Stimulated activated effector memory CD8-positive, alpha-beta T cell treated with anti-CD3 and anti-CD28 coated beads, Interleukin-12 subunit alpha, Interleukin-12 subunit beta, amount 100 ng/mL, for 72 hours (primary cell): Measurements from ENCODE around the gene RP9.
"Not testable (repeated sequence)": the region's sequence is repeated elsewhere in the genome, so short reads cannot be mapped to it uniquely, and the experiment has no call there.

ENCODE experiments used
- ATAC-seq: fragments of 150-1000 bp; cut with Tn5 transposase; 2 replicates; pipeline ENCODE4 v1.10.0; 2021
- DNase-seq, 2 donors: peaks; one replicate each; pipeline ENCODE4 v3.0.0; 2021 to 2022; ENCODE audit warnings: low spot score in 2 of 2
- H3K27ac Mint-ChIP-seq: one replicate; pipeline ENCODE4 v1.8.0; 2022; ENCODE audit warnings: mild to moderate bottlenecking, mixed read lengths
- H3K36me3 Mint-ChIP-seq: one replicate; pipeline ENCODE4 v1.8.0; 2022; ENCODE audit warnings: mild to moderate bottlenecking, mixed read lengths
- H3K4me1 Mint-ChIP-seq: one replicate; pipeline ENCODE4 v1.8.0; 2022; ENCODE audit warnings: mixed read lengths
- H3K4me3 Mint-ChIP-seq: one replicate; pipeline ENCODE4 v1.8.0; 2022; ENCODE audit warnings: mild to moderate bottlenecking, mixed read lengths
- H3K9me3 Mint-ChIP-seq: one replicate; pipeline ENCODE4 v1.8.0; 2022; ENCODE audit warnings: mixed read lengths

Gene RP9

GRCh38 chr7:33118383-33118782 is 9.2 kb upstream of the RP9 start:
- no peak overlapping the region for H3K4me3 Mint-ChIP-seq
- no peak for ATAC-seq
- no peak overlapping the region for H3K27ac Mint-ChIP-seq
- peaks cover 7% of the 10 kb centered on the region for H3K9me3 Mint-ChIP-seq
- no peak for DNase-seq
- H3K4me1 Mint-ChIP-seq = no peaks in the 10 kb centered on the region
- no peaks in the 10 kb centered on the region for H3K36me3 Mint-ChIP-seq

- no peaks in the 10 kb centered on the region for H3K36me3 Mint-ChIP-seq
- no peak for ATAC-seq
- DNase-seq = no peak
- H3K4me3 Mint-ChIP-seq = no peak overlapping the region
- H3K27ac Mint-ChIP-seq = no peak overlapping the region
- H3K9me3 Mint-ChIP-seq = peaks cover 5% of the 10 kb centered on the region
- H3K4me1 Mint-ChIP-seq = no peaks in the 10 kb centered on the region
Measured at GRCh38 chr7:33114976-33115375, 5.8 kb upstream of the RP9 start.

GRCh38 chr7:33111614-33112013 is 2.4 kb upstream of the RP9 start:
- no peak overlapping the region for H3K4me3 Mint-ChIP-seq
- no peaks in the 10 kb centered on the region for H3K36me3 Mint-ChIP-seq
- no peak for ATAC-seq

GRCh38 chr7:33109758-33110238 is 594 bp upstream of the RP9 start:
- H3K4me1 Mint-ChIP-seq = peaks cover 26% of the 10 kb centered on the region
- H3K36me3 Mint-ChIP-seq = no peaks in the 10 kb centered on the region
- peak overlapping the region; percentile 84 for H3K4me3 Mint-ChIP-seq
- ATAC-seq (no peak), DNase-seq (no peak)
- no peak overlapping the region for H3K27ac Mint-ChIP-seq
- H3K9me3 Mint-ChIP-seq = no peaks in the 10 kb centered on the region

More at GRCh38 chr7:33111614-33112013, 2.4 kb upstream of the RP9 start:
- no peaks in the 10 kb centered on the region for H3K9me3 Mint-ChIP-seq
- H3K4me1 Mint-ChIP-seq = peaks cover 20% of the 10 kb centered on the region
- no peak overlapping the region for H3K27ac Mint-ChIP-seq
- no peak for DNase-seq

- Mint-ChIP-seq H3K36me3 (peaks cover 7% of the 10 kb centered on the region), H3K27ac (peak overlapping the region; percentile 81), H3K4me1 (peaks cover 26% of the 10 kb centered on the region), H3K9me3 (no peaks in the 10 kb centered on the region), H3K4me3 (peak overlapping the region; percentile 84)
- ATAC-seq (peak; percentile 11), DNase-seq (peak in 1 of 2 donors; percentile 13)
Measured at GRCh38 chr7:33108554-33109004, 625 bp downstream of the RP9 start.

GRCh38 chr7:33107136-33108066 is 1.8 kb downstream of the RP9 start:
- Mint-ChIP-seq H3K36me3 (peaks cover 19% of the 10 kb centered on the region), H3K9me3 (no peaks in the 10 kb centered on the region), H3K4me3 (peak overlapping the region; percentile 84), H3K27ac (no peak overlapping the region), H3K4me1 (peaks cover 26% of the 10 kb centered on the region)
- DNase-seq = no peak
- ATAC-seq = peak; percentile 37

GRCh38 chr7:33101906-33102305 is 7.3 kb downstream of the RP9 start:
- Mint-ChIP-seq H3K36me3 (peaks cover 73% of the 10 kb centered on the region), H3K9me3 (no peaks in the 10 kb centered on the region), H3K27ac (no peak overlapping the region), H3K4me1 (peaks cover 8% of the 10 kb centered on the region), H3K4me3 (no peak overlapping the region)
- ATAC-seq = no peak
- DNase-seq = no peak

- Mint-ChIP-seq H3K9me3 (no peaks in the 10 kb centered on the region), H3K27ac (peak overlapping the region; percentile 54), H3K36me3 (peaks cover 84% of the 10 kb centered on the region), H3K4me3 (no peak overlapping the region), H3K4me1 (no peaks in the 10 kb centered on the region)
- DNase-seq = no peak
- ATAC-seq = no peak
Measured at GRCh38 chr7:33100770-33101169, 8.4 kb downstream of the RP9 start.

GRCh38 chr7:33099154-33099940 is 9.9 kb downstream of the RP9 start:
- DNase-seq (no peak), ATAC-seq (no peak)
- Mint-ChIP-seq H3K4me1 (no peaks in the 10 kb centered on the region), H3K36me3 (peaks cover 99% of the 10 kb centered on the region), H3K9me3 (no peaks in the 10 kb centered on the region), H3K27ac (no peak overlapping the region), H3K4me3 (no peak overlapping the region)

GRCh38 chr7:33094745-33095275 is 14.4 kb downstream of the RP9 start:
- H3K27ac Mint-ChIP-seq, H3K4me1 Mint-ChIP-seq, H3K9me3 Mint-ChIP-seq, DNase-seq, ATAC-seq, H3K4me3 Mint-ChIP-seq: not testable (repeated sequence)
- H3K36me3 Mint-ChIP-seq = peaks cover 65% of the 10 kb centered on the region

GRCh38 chr7:33093266-33093665 is 15.9 kb downstream of the RP9 start:
- no peak for ATAC-seq
- Mint-ChIP-seq H3K27ac (peak overlapping the region; percentile 6), H3K4me3 (no peak overlapping the region), H3K36me3 (peaks cover 50% of the 10 kb centered on the region), H3K9me3 (no peaks in the 10 kb centered on the region), H3K4me1 (no peaks in the 10 kb centered on the region)
- DNase-seq = no peak

GRCh38 chr7:33091641-33092191 is 17.5 kb downstream of the RP9 start:
- ATAC-seq (no peak), DNase-seq (no peak)
- Mint-ChIP-seq H3K36me3 (peaks cover 34% of the 10 kb centered on the region), H3K27ac (no peak overlapping the region), H3K4me3 (no peak overlapping the region), H3K4me1 (no peaks in the 10 kb centered on the region), H3K9me3 (no peaks in the 10 kb centered on the region)

- Mint-ChIP-seq H3K36me3 (peaks cover 28% of the 10 kb centered on the region), H3K4me3 (no peak overlapping the region), H3K9me3 (no peaks in the 10 kb centered on the region), H3K4me1 (no peaks in the 10 kb centered on the region), H3K27ac (no peak overlapping the region)
- no peak for DNase-seq
- ATAC-seq = no peak
Measured at GRCh38 chr7:33091111-33091531, 18.1 kb downstream of the RP9 start.

- H3K4me1 Mint-ChIP-seq = no peaks in the 10 kb centered on the region
Measured at GRCh38 chr7:33089142-33089541, 20.1 kb downstream of the RP9 start.

GRCh38 chr7:33087858-33088257 is 21.3 kb downstream of the RP9 start:
- ATAC-seq = no peak
- no peaks in the 10 kb centered on the region for H3K4me1 Mint-ChIP-seq
- H3K9me3 Mint-ChIP-seq = no peaks in the 10 kb centered on the region
- peaks cover 3% of the 10 kb centered on the region for H3K36me3 Mint-ChIP-seq
- H3K27ac Mint-ChIP-seq = no peak overlapping the region
- no peak for DNase-seq
- no peak overlapping the region for H3K4me3 Mint-ChIP-seq

More at GRCh38 chr7:33089142-33089541, 20.1 kb downstream of the RP9 start:
- DNase-seq (no peak), ATAC-seq (no peak)
- Mint-ChIP-seq H3K4me3 (no peak overlapping the region), H3K9me3 (no peaks in the 10 kb centered on the region), H3K27ac (no peak overlapping the region), H3K36me3 (peaks cover 8% of the 10 kb centered on the region)
